ENCODE data around the gene SYT11.

The SYT11 gene

GRCh38 chr1:155871390-155871789 is 12.0 kb downstream of the SYT11 start:
- H3K9me3 ChIP-seq (replicated peaks in 1 of 2; ENCODE audit: control insufficient read depth in 2 of 2, insufficient read depth in 1 of 2, low read depth in 1 of 2, low read length in 2 of 2): no peaks in the 10 kb centered on the region
- no peak overlapping the region for H3K4ac ChIP-seq (ENCODE audit: low read length)
- H3K14ac ChIP-seq (ENCODE audit: low read length): no peak overlapping the region
- H2AFZ ChIP-seq (ENCODE audit: low read length): no peak overlapping the region
- no peak overlapping the region for H4K8ac ChIP-seq (ENCODE audit: low read depth, low read length)
- no peak overlapping the region for H3K23ac ChIP-seq (ENCODE audit: low read depth, low read length, poor library complexity)
- H3K4me3 ChIP-seq (ENCODE audit: low read length in 2 of 2): no peak overlapping the region
- no peak overlapping the region for H2BK15ac ChIP-seq (ENCODE audit: low read length)
- no peak overlapping the region for H3K4me2 ChIP-seq (ENCODE audit: insufficient read depth, low read length, poor library complexity, severe bottlenecking)
- peaks cover 0 to 11% of the 10 kb centered on the region in 2 donors for H3K4me1 ChIP-seq (ENCODE audit: control insufficient read depth in 2 of 2, insufficient read depth in 1 of 2, low read depth in 1 of 2, low read length in 2 of 2)
- H2BK12ac ChIP-seq (ENCODE audit: low read length): no peak overlapping the region
- H3K36me3 ChIP-seq (replicated peaks in 1 of 2; ENCODE audit: control insufficient read depth in 2 of 2, insufficient read depth in 2 of 2, low read length in 2 of 2): peaks cover 13 to 69% of the 10 kb centered on the region in 2 donors
- H3K27ac ChIP-seq (replicated peaks; ENCODE audit: low read length): no peak overlapping the region
- no peak overlapping the region for H2AK5ac ChIP-seq (ENCODE audit: low read depth, low read length)
- no peak overlapping the region for H2BK120ac ChIP-seq (ENCODE audit: low read depth, low read length)
- no peak overlapping the region for H3K18ac ChIP-seq (ENCODE audit: low read length)
- H3K27me3 ChIP-seq (ENCODE audit: control insufficient read depth in 3 of 3, insufficient read depth in 3 of 3, low read depth in 1 of 3, low read length in 3 of 3): no peaks in the 10 kb centered on the region
- peaks cover 2% of the 10 kb centered on the region for H3K79me1 ChIP-seq (ENCODE audit: low read depth, low read length)
- no CpG with 5 or more reads among the region's 1 CpG for whole genome bisulfite sequencing, 2 donors (ENCODE audit: extremely low coverage in 2 of 2, insufficient read length in 2 of 2, insufficient replicate concordance in 1 of 2)
- no peak overlapping the region for H4K91ac ChIP-seq (ENCODE audit: low read depth, low read length, poor library complexity)
- no peak overlapping the region for H2BK5ac ChIP-seq (ENCODE audit: low read length)
- no peak overlapping the region for H3K9ac ChIP-seq (ENCODE audit: low read depth, low read length, poor library complexity)
- no peak for DNase-seq (ENCODE audit: low spot score)

DNA sequence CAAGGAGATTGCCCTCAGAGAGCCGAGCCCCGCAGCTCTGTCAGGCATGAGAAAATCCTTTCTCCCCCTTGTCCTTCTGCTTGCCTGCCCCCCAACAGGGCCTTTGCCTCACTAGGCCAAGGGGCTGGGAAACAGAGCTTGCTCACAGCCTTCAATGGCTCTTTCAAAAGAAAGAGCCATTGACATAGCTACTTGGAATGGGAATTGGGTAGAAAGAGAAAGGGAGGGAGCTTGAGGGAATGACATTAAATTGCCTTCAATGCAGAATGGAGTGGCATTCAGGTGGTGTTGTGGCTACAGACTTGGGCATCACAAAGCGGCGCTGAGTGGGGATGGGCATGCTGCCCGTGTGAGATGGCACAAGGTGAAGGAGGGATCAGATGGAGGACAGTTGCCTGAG is 13.2 kb downstream of the SYT11 start:
- H2BK5ac ChIP-seq (ENCODE audit: low read length): no peak overlapping the region
- no peak overlapping the region for H3K23ac ChIP-seq (ENCODE audit: low read depth, low read length, poor library complexity)
- no peak overlapping the region for H3K4me2 ChIP-seq (ENCODE audit: insufficient read depth, low read length, poor library complexity, severe bottlenecking)
- H3K14ac ChIP-seq (ENCODE audit: low read length): no peak overlapping the region
- H3K9ac ChIP-seq (ENCODE audit: low read depth, low read length, poor library complexity): no peak overlapping the region
- H4K91ac ChIP-seq (ENCODE audit: low read depth, low read length, poor library complexity): no peak overlapping the region
- H3K4ac ChIP-seq (ENCODE audit: low read length): no peak overlapping the region
- H2AK5ac ChIP-seq (ENCODE audit: low read depth, low read length): no peak overlapping the region
- peaks cover 0 to 11% of the 10 kb centered on the region in 2 donors for H3K4me1 ChIP-seq (ENCODE audit: control insufficient read depth in 2 of 2, insufficient read depth in 1 of 2, low read depth in 1 of 2, low read length in 2 of 2)
- H3K4me3 ChIP-seq (ENCODE audit: low read length in 2 of 2): no peak overlapping the region
- H2BK120ac ChIP-seq (ENCODE audit: low read depth, low read length): no peak overlapping the region
- H2BK15ac ChIP-seq (ENCODE audit: low read length): no peak overlapping the region
- no peak overlapping the region for H4K8ac ChIP-seq (ENCODE audit: low read depth, low read length)
- no peak overlapping the region for H2BK12ac ChIP-seq (ENCODE audit: low read length)
- DNase-seq (ENCODE audit: low spot score): no peak
- no peaks in the 10 kb centered on the region for H3K27me3 ChIP-seq (ENCODE audit: control insufficient read depth in 3 of 3, insufficient read depth in 3 of 3, low read depth in 1 of 3, low read length in 3 of 3)
- peak overlapping the region; percentile 59 for H3K18ac ChIP-seq (ENCODE audit: low read length)
- H3K79me1 ChIP-seq (ENCODE audit: low read depth, low read length): peaks cover 2% of the 10 kb centered on the region
- no peak overlapping the region for H2AFZ ChIP-seq (ENCODE audit: low read length)
- peaks cover 13 to 68% of the 10 kb centered on the region in 2 donors for H3K36me3 ChIP-seq (replicated peaks in 1 of 2; ENCODE audit: control insufficient read depth in 2 of 2, insufficient read depth in 2 of 2, low read length in 2 of 2)
- no peaks in the 10 kb centered on the region for H3K9me3 ChIP-seq (replicated peaks in 1 of 2; ENCODE audit: control insufficient read depth in 2 of 2, insufficient read depth in 1 of 2, low read depth in 1 of 2, low read length in 2 of 2)
- no CpG with 5 or more reads among the region's 5 CpGs for WGBS, 2 donors (ENCODE audit: extremely low coverage in 2 of 2, insufficient read length in 2 of 2, insufficient replicate concordance in 1 of 2)
- peak overlapping the region; percentile 52 for H3K27ac ChIP-seq (replicated peaks; ENCODE audit: low read length)

- H3K36me3 ChIP-seq (replicated peaks in 1 of 2; ENCODE audit: control insufficient read depth in 2 of 2, insufficient read depth in 2 of 2, low read length in 2 of 2): peaks cover 8 to 61% of the 10 kb centered on the region in 2 donors
- peaks cover 0 to 11% of the 10 kb centered on the region in 2 donors for H3K4me1 ChIP-seq (ENCODE audit: control insufficient read depth in 2 of 2, insufficient read depth in 1 of 2, low read depth in 1 of 2, low read length in 2 of 2)
- no peak overlapping the region for H3K14ac ChIP-seq (ENCODE audit: low read length)
- no CpG with 5 or more reads among the region's 9 CpGs for WGBS, 2 donors (ENCODE audit: extremely low coverage in 2 of 2, insufficient read length in 2 of 2, insufficient replicate concordance in 1 of 2)
- H2AFZ ChIP-seq (ENCODE audit: low read length): no peak overlapping the region
- H3K79me1 ChIP-seq (ENCODE audit: low read depth, low read length): no peaks in the 10 kb centered on the region
- no peaks in the 10 kb centered on the region for H3K27me3 ChIP-seq (ENCODE audit: control insufficient read depth in 3 of 3, insufficient read depth in 3 of 3, low read depth in 1 of 3, low read length in 3 of 3)
- no peak for DNase-seq (ENCODE audit: low spot score)
- H3K4me2 ChIP-seq (ENCODE audit: insufficient read depth, low read length, poor library complexity, severe bottlenecking): no peak overlapping the region
- no peaks in the 10 kb centered on the region for H3K9me3 ChIP-seq (replicated peaks in 1 of 2; ENCODE audit: control insufficient read depth in 2 of 2, insufficient read depth in 1 of 2, low read depth in 1 of 2, low read length in 2 of 2)
- no peak overlapping the region for H2BK5ac ChIP-seq (ENCODE audit: low read length)
- no peak overlapping the region for H4K8ac ChIP-seq (ENCODE audit: low read depth, low read length)
- H2AK5ac ChIP-seq (ENCODE audit: low read depth, low read length): no peak overlapping the region
- H2BK12ac ChIP-seq (ENCODE audit: low read length): no peak overlapping the region
- H2BK120ac ChIP-seq (ENCODE audit: low read depth, low read length): no peak overlapping the region
- no peak overlapping the region for H4K91ac ChIP-seq (ENCODE audit: low read depth, low read length, poor library complexity)
- no peak overlapping the region for H3K18ac ChIP-seq (ENCODE audit: low read length)
- H2BK15ac ChIP-seq (ENCODE audit: low read length): no peak overlapping the region
- no peak overlapping the region for H3K23ac ChIP-seq (ENCODE audit: low read depth, low read length, poor library complexity)
- no peak overlapping the region for H3K4ac ChIP-seq (ENCODE audit: low read length)
- no peak overlapping the region for H3K27ac ChIP-seq (replicated peaks; ENCODE audit: low read length)
- no peak overlapping the region for H3K4me3 ChIP-seq (ENCODE audit: low read length in 2 of 2)
- no peak overlapping the region for H3K9ac ChIP-seq (ENCODE audit: low read depth, low read length, poor library complexity)
These were observed 14.5 kb downstream of the SYT11 start for GRCh38 chr1:155873860-155874259.

DNA sequence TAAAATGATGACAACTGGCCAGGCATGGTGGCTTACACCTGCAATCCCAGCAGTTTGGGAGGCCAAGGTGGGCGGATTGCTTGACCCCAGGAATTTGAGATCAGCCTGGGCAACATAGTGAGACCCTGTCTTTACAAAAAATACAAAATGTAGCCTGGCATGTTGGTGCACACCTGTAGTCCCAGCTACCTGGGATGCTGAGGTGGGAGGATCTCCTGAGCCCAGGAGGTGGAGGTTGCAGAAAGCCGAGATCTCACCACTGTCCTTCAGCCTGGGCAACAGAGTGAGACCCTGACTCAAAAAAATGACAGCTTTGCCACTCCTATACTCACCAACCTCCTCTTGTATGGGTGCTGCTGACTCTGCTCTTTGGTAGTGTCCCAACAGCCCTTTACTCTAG is 18.6 kb downstream of the SYT11 start:
- H3K36me3 ChIP-seq (replicated peaks in 1 of 2; ENCODE audit: control insufficient read depth in 2 of 2, insufficient read depth in 2 of 2, low read length in 2 of 2): peaks cover 10 to 65% of the 10 kb centered on the region in 2 donors
- no peak overlapping the region for H2BK15ac ChIP-seq (ENCODE audit: low read length)
- no peak overlapping the region for H3K9ac ChIP-seq (ENCODE audit: low read depth, low read length, poor library complexity)
- no peak overlapping the region for H2AFZ ChIP-seq (ENCODE audit: low read length)
- no peak overlapping the region for H3K4me2 ChIP-seq (ENCODE audit: insufficient read depth, low read length, poor library complexity, severe bottlenecking)
- no peaks in the 10 kb centered on the region for H3K4me1 ChIP-seq (ENCODE audit: control insufficient read depth in 2 of 2, insufficient read depth in 1 of 2, low read depth in 1 of 2, low read length in 2 of 2)
- H2BK5ac ChIP-seq (ENCODE audit: low read length): no peak overlapping the region
- H4K8ac ChIP-seq (ENCODE audit: low read depth, low read length): no peak overlapping the region
- H2AK5ac ChIP-seq (ENCODE audit: low read depth, low read length): no peak overlapping the region
- H3K18ac ChIP-seq (ENCODE audit: low read length): no peak overlapping the region
- H3K4ac ChIP-seq (ENCODE audit: low read length): no peak overlapping the region
- H3K4me3 ChIP-seq (ENCODE audit: low read length in 2 of 2): no peak overlapping the region
- H2BK12ac ChIP-seq (ENCODE audit: low read length): no peak overlapping the region
- H3K14ac ChIP-seq (ENCODE audit: low read length): no peak overlapping the region
- H3K27me3 ChIP-seq (ENCODE audit: control insufficient read depth in 3 of 3, insufficient read depth in 3 of 3, low read depth in 1 of 3, low read length in 3 of 3): no peaks in the 10 kb centered on the region
- no peaks in the 10 kb centered on the region for H3K79me1 ChIP-seq (ENCODE audit: low read depth, low read length)
- no peak overlapping the region for H3K27ac ChIP-seq (replicated peaks; ENCODE audit: low read length)
- no peaks in the 10 kb centered on the region for H3K9me3 ChIP-seq (replicated peaks in 1 of 2; ENCODE audit: control insufficient read depth in 2 of 2, insufficient read depth in 1 of 2, low read depth in 1 of 2, low read length in 2 of 2)
- no peak overlapping the region for H2BK120ac ChIP-seq (ENCODE audit: low read depth, low read length)
- DNase-seq (ENCODE audit: low spot score): no peak
- H4K91ac ChIP-seq (ENCODE audit: low read depth, low read length, poor library complexity): no peak overlapping the region
- H3K23ac ChIP-seq (ENCODE audit: low read depth, low read length, poor library complexity): no peak overlapping the region
- no CpG with 5 or more reads among the region's 2 CpGs for WGBS, 2 donors (ENCODE audit: extremely low coverage in 2 of 2, insufficient read length in 2 of 2, insufficient replicate concordance in 1 of 2)
